DMS53 treated with DMSO at 0.1 percent for 48 hours (cell line): ENCODE measurements around the gene NPIPB12.
"Not testable (repeated sequence)": the region's sequence is repeated elsewhere in the genome, so short reads cannot be mapped to it uniquely, and the experiment has no call there.

Experiments used
- DNase-seq: peaks from one replicate; lab custom pipeline; 2025; ENCODE audit not compliant: unreplicated experiment; lab: John Stamatoyannopoulos, UW

The NPIPB12 gene

GRCh38 chr16:29506308-29506707 lies at the start of gene NPIPB12:
NPIPB12 (minus strand) TSS chr16:29506408.
- not testable (repeated sequence) for DNase-seq

- not testable (repeated sequence) for DNase-seq
Measured at GRCh38 chr16:29521520-29521919, 15.3 kb upstream of the NPIPB12 start.

- not testable (repeated sequence) for DNase-seq
Measured at GRCh38 chr16:29482276-29482675, 23.9 kb downstream of the NPIPB12 start.

- not testable (repeated sequence) for DNase-seq
Measured at GRCh38 chr16:29472065-29472464, 34.1 kb downstream of the NPIPB12 start.

GRCh38 chr16:29469660-29470059 lies 36.5 kb downstream of the NPIPB12 start:
- DNase-seq: not testable (repeated sequence)

- not testable (repeated sequence) for DNase-seq
Measured at GRCh38 chr16:29467654-29468366, 38.4 kb downstream of the NPIPB12 start.

- not testable (repeated sequence) for DNase-seq
Measured at GRCh38 chr16:29466904-29467303, 39.3 kb downstream of the NPIPB12 start.

GRCh38 chr16:29465985-29466824 lies 40.0 kb downstream of the NPIPB12 start:
- DNase-seq: not testable (repeated sequence)

GRCh38 chr16:29460647-29461030 lies 45.6 kb downstream of the NPIPB12 start:
- DNase-seq: not testable (repeated sequence)

- DNase-seq: not testable (repeated sequence)
Measured at GRCh38 chr16:29459706-29460646, 46.2 kb downstream of the NPIPB12 start, which contains the start of gene SULT1A4. SULT1A4 (plus strand) TSS chr16:29459913; CDS start chr16:29461386, 1,473 bp downstream.

GRCh38 chr16:29457660-29458059 lies 48.5 kb downstream of the NPIPB12 start:
- not testable (repeated sequence) for DNase-seq

GRCh38 chr16:29454828-29455227 lies 51.4 kb downstream of the NPIPB12 start:
- not testable (repeated sequence) for DNase-seq

- DNase-seq: not testable (repeated sequence)
Measured at GRCh38 chr16:29454269-29454668, 51.9 kb downstream of the NPIPB12 start, which contains the start of the genes BOLA2 and SLX1B. BOLA2 (minus strand) TSS chr16:29454351; CDS start chr16:29454253, 98 bp downstream. SLX1B (plus strand) TSS chr16:29454533.

- DNase-seq: not testable (repeated sequence)
Measured at GRCh38 chr16:29453754-29454153, 52.5 kb downstream of the NPIPB12 start.
